Measurements from ENCODE around the gene UNC45A.

DNA sequence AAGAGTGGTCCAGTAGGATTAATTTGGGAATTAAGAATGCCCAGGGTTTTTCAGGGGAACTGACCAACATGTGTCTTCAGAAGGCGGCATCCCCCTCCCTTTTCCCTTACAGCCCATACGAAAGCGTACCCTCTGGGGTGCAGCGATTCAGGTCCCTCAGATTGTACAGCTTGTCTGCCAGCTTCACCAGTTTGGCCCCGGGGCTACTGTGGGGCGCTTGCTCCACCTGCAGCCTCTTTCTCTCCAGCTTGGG, 3.6 kb upstream of the UNC45A start:
- TF ChIP-seq, protein P1, sequence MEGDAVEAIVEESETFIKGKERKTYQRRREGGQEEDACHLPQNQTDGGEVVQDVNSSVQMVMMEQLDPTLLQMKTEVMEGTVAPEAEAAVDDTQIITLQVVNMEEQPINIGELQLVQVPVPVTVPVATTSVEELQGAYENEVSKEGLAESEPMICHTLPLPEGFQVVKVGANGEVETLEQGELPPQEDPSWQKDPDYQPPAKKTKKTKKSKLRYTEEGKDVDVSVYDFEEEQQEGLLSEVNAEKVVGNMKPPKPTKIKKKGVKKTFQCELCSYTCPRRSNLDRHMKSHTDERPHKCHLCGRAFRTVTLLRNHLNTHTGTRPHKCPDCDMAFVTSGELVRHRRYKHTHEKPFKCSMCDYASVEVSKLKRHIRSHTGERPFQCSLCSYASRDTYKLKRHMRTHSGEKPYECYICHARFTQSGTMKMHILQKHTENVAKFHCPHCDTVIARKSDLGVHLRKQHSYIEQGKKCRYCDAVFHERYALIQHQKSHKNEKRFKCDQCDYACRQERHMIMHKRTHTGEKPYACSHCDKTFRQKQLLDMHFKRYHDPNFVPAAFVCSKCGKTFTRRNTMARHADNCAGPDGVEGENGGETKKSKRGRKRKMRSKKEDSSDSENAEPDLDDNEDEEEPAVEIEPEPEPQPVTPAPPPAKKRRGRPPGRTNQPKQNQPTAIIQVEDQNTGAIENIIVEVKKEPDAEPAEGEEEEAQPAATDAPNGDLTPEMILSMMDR (IDR thresholded peaks at IDR 0.05): no peak
- TF ChIP-seq POLR2A (IDR thresholded peaks at IDR 0.05): no peak
- no peak for TF ChIP-seq EP300 (IDR thresholded peaks at IDR 0.05)

All from ovary (tissue), 3 donors.